WTC11 (cell line): ENCODE data around the gene QTRT2.

Experiments used
- CTCF ChIP-seq: fragments of 200-600 bp; IDR thresholded peaks from 2 replicates; pipeline ENCODE4 v1.8.0; 2022; ENCODE audit warnings: antibody characterized with exemption
- ETV6 ChIP-seq: sonication (generic); formaldehyde crosslinking; IDR thresholded peaks from 2 replicates; pipeline ENCODE4 v1.8.1; 2022; ENCODE audit warnings: mild to moderate bottlenecking, missing genetic modification reagents
- ZNF416 ChIP-seq: fragments of 250-450 bp; sonication (Bioruptor Pico); IDR thresholded peaks from 2 replicates; pipeline ENCODE4 v1.9.0; 2021; ENCODE audit warnings: mild to moderate bottlenecking, inconsistent platforms
- TF ChIP-seq, protein P1 (sequence below): fragments of 250-450 bp; sonication (Bioruptor Pico); IDR thresholded peaks from 2 replicates; pipeline ENCODE4 v1.9.0; 2021; ENCODE audit warnings: mild to moderate bottlenecking

DNA sequence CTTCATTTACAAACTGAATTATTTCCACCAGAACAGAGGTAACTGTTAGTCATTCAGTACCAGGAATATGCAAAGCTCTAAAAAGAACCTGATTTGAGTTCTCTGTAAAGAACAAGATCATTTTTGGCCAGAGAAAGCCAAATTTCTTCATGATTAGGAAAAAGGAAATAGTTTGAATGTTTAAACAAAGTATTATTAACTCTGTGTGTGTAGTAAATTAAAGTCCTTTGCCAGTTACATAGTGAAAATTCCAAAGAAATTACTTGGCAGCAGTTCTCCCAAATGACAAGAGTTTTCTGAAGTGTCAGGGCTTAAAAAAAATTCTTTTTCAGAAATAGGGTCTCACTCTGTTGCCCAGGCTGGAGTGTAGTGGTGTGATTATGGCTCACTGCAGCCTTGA, 24.5 kb downstream of the QTRT2 start:
- TF ChIP-seq CTCF = no peak
- TF ChIP-seq ZNF416 = no peak
- no peak for TF ChIP-seq ETV6 (CRISPR knock-in tag)
- TF ChIP-seq, protein P1, sequence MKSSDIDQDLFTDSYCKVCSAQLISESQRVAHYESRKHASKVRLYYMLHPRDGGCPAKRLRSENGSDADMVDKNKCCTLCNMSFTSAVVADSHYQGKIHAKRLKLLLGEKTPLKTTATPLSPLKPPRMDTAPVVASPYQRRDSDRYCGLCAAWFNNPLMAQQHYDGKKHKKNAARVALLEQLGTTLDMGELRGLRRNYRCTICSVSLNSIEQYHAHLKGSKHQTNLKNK (CRISPR knock-in tag) = no peak
